LNCAP (cell line): ENCODE measurements around the gene STK17B.

Source experiments
- CTCF ChIP-seq: fragments of 450-650 bp; IDR thresholded peaks from 2 replicates; pipeline ENCODE4 v1.5.1; 2017; ENCODE audit warnings: mild to moderate bottlenecking

The STK17B gene

GRCh38 chr2:196103626-196104025, 67.8 kb downstream of the STK17B start:
- TF ChIP-seq CTCF, result no peak

- TF ChIP-seq CTCF, result no peak
Measured at GRCh38 chr2:196101325-196101991, 69.9 kb downstream of the STK17B start.

- no peak for TF ChIP-seq CTCF
Measured at GRCh38 chr2:196099916-196100315, 71.5 kb downstream of the STK17B start.

- no peak for TF ChIP-seq CTCF
Measured at GRCh38 chr2:196097864-196098660, 73.3 kb downstream of the STK17B start.

DNA sequence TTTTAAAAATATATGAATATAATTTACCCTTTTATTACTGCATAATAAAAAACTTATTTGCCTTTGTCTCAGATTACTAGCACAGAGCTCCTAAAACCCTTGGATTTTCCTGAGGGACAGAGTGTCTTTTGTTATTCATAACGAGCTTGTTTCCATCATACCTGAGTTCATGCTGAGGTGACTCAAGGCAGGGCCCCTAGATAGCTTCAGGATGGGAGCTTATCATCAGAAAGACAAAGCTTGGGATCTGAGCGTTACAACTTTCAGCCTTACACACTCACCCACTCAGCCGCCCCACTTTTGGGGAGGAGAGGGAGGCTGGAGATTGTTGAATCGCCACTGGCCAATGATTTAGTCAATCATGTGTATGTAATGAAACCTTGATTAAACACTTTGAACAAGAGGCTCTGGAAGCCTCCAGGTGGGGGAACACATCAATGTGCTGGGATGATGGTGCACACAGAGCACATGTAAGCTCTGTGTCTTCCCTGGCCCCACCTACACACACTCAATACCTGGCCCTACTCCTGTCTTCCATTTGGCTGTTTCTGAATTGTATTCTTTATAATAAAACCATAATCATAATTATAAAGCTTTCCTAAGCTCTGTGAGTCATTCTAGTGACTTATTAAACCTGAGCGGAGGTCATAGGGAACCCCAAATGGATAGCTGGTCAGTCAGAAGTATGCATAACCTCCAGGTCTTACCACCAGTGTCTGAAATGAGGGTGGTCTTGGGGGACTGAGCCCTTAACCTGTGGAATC, 74.2 kb downstream of the STK17B start:
- TF ChIP-seq CTCF, result no peak

DNA sequence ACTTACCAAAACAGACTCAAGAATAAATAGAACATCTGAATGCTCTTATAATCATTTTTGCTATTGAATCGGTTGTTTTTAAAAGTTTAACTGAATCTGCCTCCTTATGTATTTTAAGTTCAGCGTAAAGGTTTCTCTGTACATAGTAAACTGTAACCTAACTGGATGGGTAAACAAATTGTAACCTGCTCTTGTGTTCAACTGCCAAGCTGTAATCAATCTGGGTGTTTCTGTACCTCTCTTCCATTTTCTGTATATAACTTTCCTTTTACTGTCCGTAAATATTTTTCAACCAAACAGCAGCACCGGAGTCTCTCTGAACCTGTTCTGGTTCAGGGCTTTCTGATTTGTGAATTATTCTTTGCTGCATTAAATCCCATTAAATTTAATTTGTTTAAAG, 75.1 kb downstream of the STK17B start:
- no peak for TF ChIP-seq CTCF

DNA sequence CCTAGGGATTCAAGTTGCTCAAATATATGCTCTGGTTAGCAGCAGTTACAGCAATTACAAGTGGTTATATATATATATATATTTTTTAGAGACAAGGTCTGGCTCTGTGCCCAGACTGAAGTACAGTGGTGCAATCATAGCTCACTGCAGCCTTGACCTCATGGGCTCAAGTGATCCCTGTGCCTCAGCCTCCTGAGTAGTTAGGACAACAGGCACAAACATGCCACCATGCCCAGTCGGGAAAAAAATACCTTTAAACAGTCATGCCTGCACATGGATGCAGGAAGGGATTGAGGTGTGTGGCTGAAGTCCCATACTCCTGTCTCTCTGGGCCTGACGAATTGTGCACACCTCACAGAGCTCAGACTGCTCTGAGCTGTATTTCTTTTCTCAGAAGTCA, 83.2 kb downstream of the STK17B start:
- no peak for TF ChIP-seq CTCF
